Measurements from ENCODE around the gene CD44.

- no peak for TF ChIP-seq CTCF (IDR thresholded peaks at IDR 0.05)
- TF ChIP-seq POLR2A (IDR thresholded peaks at IDR 0.05): no peak
These were observed 17.6 kb upstream of the CD44 start for GRCh38 chr11:35121326-35121865.

All from lower leg skin (tissue), 3 donors.